GM19395 (cell line): ENCODE data around the gene TMEM205.
"Not testable (repeated sequence)": the region's sequence is repeated elsewhere in the genome, so short reads cannot be mapped to it uniquely, and the experiment has no call there.

Experiments
- ATAC-seq: cut with Tn5 transposase; IDR thresholded peaks from one replicate; pipeline ENCODE4 v1.9.1; 2021; ENCODE audit warnings: mild to moderate bottlenecking, moderate library complexity; ENCODE audit not compliant: unreplicated experiment

TMEM205 gene

DNA sequence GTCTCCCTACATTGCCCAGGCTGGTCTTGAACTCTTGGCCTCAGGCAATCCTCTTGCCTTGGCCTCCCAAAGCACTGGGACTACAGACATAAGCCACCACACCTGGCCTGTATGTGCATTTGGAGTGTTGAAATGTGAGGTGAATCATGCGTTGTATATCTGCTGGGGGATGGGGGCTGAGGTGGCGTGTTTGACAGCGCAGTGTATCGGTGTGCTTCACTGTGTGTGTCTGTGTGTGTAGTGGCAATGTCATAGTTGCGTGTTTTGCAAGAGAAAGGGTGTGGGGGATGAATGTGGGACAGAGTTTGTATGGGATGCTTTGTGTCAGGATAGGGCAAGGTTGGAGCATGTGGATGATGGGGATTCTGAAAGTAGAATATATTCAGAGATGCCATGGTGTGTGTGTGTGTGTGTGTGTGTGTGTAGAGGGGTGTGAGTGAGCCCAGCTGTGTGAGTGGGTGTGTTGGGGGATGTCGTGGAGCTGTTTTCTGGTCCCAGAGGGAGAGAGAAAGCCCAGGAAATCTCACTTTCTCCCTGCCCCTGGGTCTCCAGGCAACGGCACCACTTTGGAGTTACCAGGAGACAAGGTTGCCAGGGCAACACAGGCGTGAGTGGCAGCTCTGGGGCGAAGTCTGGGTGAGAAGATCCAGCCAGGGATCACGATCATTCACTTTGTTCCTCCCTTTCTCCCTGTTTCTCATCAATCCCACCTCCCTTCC, 27.3 kb upstream of the TMEM205 start:
- no peak for ATAC-seq

DNA sequence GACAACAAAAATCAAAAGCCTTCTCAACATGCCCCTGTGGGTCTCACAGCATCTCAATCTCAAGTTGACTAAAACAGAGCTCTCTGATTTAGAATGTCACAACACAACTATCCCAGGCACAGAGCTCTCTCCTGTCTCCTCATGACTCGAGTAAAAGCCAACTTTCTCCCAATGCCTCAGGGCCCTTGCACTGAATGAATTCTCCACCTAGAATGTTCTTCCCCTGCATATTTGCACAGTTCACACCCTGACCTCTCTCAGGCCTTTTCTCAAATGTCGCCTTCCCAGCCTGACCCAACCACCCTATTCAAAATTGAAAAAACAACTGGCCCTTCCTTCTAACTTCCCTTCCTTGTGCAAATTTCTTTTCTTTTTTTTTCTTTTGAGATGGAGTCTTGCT, 24.7 kb upstream of the TMEM205 start:
- no peak for ATAC-seq

DNA sequence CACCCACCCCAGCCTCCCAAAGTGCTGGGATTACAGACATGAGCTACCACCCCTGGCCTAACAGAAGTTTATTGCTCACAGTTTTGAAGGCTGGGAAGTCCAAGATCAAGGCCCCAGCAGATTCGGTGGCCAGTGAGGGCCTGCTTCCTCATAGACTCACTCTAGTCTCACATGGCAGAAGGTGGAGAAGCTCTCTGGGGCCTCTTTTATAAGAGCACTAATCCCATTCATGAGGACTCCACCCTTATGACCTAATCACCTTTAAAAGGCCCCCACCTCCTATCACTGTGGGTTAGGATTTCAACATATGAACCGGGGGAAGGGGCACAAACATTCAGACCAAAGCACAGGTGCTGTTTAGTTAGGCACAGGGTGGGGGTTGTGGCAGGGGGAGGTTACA, 21.5 kb upstream of the TMEM205 start:
- no peak for ATAC-seq

DNA sequence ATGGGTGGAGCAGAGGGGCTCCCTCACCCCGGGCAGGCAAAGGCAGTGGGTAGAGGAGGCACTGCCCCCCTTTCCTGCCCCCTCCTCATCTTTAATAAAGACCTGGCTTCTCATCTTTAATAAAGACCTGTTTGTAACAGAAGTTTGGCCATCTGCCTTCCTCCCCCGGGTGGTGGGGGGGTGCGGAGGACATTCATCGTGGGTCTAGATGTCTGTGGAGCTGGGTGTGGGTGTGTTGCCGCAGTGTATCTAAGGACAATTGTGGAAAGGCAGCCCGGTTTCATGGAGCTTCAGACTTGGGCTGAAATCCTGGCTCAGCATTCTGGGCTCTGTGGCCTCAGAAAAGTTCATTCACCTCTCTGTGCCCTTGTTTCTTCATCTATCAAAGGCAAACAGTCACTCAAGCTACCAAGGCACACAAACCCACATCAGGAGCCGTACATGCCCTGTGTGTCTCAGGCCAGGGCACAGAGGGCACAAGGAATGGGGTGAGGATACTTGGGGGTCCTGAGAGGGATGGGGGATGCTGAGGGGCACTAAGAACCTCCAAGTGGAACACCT, 19.6 kb upstream of the TMEM205 start:
- no peak for ATAC-seq

DNA sequence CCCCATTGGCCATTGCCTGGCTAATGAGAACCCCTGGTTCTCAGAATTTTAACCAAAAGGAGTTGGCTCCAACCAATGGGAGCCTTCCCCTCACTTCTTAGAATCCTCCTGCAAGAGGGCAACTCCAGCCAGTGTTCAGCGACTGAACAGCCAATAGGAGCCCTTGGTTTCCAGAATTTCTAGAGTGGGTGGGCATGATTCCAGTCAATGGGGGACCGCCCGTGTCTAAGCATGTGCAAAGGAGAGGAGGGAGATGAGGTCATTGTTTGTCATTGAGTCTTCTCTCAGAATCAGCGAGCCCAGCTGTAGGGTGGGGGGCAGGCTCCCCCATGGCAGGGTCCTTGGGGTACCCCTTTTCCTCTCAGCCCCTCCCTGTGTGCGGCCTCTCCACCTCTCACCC, 18.9 kb upstream of the TMEM205 start:
- no peak for ATAC-seq

DNA sequence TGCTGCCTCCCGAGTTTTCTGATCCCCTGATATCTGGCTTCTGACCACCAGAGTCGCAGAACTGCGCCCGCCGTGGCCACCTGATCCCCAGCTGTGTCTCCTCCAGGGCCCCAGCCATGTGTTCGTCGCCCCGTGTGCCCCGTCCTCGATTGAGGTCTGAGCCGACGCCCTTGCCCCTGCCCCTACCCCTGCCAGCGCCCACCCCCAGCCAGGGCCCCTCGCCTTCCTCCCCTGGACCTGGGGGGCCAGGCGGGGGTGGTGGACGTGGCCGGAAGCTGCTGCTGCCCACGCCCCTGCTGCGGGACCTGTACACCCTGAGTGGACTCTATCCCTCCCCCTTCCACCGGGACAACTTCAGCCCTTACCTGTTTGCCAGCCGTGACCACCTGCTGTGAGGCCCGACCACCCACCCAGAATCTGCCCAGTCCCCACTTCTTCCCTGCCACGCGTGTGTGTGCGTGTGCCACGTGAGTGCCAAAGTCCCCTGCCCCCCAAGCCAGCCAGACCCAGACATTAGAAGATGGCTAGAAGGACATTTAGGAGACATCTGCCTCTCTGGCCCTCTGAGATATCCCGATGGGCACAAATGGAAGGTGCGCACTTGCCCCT, 18.3 kb upstream of the TMEM205 start:
- ATAC-seq = no peak

DNA sequence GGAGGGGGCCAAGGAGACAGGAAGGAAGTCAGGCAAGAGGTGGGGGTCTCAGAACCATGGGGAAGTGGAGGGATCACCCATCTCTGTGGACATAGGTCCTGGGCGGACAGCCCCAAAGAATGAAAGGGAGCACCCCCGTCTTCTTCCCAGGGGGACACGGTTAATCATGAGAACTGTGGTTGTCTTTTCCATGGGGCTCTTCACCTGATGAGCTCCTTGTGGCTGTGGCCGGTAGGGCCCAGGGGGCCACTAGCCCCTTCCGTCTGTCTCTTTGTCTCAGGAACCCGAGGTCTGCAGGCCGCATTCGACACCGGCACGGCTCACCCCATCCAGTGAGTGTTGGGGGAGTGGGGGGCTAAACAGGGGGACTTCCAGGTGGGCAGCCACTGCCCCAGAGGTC, 17.8 kb upstream of the TMEM205 start:
- no peak for ATAC-seq

DNA sequence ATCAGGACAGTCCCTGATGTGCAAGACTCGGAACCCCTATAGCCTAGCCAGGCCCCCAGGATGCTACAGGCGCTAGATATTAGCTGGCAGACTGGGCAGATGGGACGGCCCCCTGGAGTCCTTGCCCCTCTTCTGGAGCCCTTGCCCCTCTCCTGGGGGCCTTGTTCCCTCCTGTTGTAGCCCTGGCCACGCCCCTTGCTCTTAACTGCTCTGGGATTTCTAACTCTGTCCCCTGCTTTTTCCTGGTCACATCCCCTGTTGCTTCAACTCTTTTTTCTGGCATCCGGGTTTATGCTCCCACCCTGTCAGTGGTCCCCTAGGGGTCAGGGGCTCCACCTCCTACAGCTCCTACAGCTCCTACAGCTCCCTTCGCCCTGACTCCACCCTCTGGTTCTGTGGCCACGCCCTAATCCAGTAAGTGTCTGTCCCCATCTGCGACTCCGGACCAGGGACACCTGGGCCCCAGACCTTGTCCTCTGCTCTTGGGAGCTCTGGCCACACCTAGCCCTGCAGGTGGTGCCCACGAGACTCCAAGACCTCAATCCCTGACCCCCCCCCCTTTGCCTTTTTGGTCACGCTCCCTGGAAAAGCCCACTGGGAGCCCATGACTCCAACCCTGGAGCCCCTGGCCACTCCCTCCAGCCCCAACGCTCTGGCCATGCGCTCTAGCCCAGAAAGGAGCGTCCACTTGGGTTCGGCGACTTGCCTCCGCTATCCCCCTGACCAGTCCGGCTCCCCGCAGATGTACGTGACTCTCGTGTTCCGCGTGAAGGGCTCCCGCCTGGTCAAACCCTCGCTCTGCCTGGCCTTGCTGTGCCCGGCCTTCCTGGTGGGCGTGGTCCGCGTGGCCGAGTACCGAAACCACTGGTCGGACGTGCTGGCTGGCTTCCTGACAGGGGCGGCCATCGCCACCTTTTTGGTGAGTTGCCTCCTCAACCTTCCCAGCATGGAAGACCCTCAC, 16.0 kb upstream of the TMEM205 start:
- ATAC-seq = no peak

DNA sequence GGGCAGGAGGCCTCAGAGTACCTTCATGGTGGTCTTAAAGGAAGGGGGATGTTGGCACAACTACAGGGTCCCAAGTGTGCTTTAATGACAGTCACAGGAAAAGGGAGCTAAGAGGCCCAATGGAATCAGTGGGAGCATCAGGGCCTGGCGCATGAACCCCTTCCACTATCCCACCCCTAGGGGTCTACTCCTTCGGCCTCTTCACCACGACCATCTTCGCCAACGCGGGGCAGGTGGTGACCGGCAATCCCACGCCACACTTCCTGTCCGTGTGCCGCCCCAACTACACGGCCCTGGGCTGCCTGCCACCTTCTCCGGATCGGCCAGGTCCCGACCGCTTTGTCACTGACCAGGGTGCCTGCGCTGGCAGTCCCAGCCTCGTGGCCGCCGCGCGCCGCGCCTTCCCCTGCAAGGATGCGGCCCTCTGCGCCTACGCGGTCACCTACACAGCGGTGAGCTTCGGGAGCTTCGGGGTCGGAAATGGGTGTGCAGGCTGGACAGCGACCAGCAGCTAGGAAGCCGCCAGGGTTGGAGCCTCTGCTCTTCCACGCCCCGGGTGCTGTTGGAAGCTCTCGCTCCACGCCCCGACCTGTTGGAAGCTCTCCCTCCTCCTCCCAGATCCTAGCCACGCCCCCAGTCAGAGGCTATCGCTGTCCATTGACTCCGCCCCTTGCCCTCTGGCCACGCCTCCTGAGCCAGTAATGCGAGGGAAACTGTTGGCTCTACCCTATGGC, 15.1 kb upstream of the TMEM205 start:
- no peak for ATAC-seq

DNA sequence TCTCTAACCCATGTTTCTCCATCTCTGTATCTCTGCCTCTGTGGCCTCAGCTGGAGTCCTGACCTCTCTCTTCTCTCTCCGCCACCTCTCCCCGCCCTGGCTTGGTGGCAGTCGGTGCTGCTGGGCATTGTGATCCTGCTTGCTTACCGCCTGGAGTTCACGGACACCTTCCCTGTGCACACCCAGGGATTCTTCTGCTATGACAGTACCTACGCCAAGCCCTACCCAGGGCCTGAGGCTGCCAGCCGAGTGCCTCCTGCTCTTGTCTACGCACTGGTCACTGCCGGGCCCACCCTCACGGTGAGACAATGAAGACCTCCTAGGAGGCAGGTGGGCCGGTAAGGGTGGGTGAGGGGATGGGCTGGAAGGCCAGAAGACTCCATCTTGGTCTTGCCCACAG, 13.4 kb upstream of the TMEM205 start:
- ATAC-seq = no peak

DNA sequence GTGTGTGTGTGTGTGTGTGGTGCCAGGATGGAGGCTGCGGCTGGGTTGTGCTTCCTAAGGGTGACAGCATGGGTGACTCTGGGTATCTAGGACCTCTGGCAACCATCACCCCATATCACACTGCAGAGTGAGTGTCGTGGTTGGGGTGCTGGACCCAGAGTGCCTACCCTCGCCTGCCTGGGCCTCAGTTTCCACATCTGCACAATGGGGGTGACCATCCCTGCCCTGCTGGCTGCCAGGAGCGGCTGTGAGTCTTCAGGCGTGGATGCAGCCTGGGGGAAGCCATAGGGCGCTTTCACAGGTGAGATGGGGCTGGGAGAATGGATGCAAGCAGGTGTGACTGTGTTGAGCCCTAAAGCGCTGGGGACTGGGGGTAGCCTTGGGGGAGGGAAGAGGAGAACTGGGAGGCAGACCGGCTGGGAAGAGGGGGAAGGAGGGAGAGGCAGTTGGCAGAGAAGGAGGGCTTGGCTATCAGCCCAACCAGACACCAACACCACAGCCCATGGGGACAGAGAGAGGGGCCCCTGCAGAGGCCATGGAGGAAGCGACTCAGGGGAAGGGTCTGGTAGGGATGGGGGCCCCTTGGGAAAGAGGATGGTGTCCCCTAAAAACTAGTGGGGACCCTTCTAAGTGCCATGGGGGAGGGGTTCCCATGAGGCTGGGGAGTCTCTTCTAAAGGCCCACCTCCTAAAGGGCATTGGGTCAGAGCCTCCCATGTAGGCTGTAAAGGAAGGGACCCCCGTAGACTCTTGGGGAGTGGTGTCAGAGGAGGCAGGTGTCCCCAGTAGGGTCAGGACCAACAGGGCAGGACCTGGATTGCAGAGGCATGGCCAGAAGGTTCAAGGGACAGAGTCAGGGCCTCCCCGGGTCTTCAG, 10.8 kb upstream of the TMEM205 start:
- ATAC-seq = no peak

DNA sequence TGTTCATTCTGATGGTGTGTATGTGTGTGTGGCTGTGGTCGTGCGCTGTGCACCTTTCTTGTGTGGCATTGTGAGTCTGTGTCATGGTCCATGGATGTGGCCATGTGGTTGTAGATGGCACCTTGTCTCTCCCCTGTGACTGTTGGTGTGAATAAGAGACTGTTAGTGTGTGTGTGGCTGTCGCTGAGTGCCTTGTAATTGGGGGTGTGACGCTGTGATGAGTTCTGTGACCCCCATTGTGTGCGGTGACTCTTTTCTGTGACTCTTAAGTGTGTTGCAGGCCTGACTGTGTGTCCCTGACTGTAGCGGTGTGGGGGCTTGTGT, 10.0 kb upstream of the TMEM205 start:
- ATAC-seq = no peak

DNA sequence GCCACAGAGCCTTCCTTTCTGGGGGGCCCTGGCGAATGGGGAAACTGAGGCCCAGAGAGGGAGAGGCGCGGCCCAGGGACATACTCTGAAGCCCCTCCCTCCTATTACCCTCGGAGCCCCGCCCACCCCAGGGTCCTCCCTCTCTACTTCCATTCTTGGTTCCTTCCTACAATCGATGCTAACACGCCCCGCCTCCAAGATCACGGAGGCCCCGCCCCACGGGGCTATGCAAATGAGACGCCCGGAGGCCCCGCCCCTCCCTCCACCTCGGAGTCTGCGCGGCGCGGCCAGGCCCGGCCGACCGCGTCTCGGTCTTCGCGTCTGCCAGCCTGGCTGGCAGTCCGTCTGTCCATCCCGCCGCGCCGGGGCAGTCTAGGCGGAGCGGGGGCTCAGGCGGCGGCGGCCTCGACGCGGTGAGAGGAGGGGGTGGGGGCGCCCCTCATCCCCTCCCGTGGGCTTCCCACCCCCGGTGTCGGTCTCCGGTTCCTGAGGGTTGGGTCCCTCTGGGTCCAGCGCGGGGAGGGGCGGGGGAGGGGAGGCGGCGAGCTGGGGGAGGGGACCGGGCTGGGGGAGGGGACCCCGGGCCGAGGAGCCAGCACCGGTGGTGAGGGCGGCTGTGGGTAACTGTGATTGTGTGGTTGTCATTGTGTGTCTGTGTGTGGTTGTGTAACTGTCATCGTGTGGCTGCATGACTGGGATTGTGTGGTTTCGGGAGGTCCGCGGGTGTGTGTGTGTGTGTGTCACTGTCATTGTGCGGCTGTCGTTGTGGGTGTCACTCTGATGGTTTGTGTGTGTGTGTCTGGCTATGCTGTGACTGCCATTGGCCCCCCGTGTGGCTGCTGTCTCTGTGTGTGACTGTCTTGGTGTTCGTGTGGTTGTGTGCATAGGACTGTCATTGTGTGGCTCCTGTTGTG, 9.3 kb upstream of the TMEM205 start, which contains the start of gene PLPPR2:
Gene PLPPR2 (plus strand): TSS at position 273 of the 914 bp plus-strand sequence. CDS start 2,242 bp downstream, outside the sequence.
- ATAC-seq = no peak

DNA sequence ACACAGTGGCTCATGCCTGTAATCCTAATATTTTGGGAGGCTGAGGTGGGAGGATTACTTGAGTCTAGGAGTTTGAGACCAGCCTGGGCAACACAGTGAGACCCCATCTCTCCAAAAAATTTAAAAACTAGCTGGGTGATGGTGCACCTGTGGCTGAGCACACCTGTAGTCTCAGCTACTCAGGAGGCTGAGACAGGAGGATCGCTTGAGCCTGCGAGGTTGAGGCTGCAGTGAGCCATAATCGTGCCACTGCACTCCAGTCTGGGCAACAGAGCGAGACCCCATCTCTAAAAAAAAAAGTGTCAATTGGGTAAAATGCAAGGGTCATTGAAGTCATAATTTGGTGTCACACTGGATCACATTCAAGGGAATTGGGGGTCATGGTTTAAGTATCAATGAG, 8.0 kb upstream of the TMEM205 start:
- ATAC-seq = not testable (repeated sequence)

DNA sequence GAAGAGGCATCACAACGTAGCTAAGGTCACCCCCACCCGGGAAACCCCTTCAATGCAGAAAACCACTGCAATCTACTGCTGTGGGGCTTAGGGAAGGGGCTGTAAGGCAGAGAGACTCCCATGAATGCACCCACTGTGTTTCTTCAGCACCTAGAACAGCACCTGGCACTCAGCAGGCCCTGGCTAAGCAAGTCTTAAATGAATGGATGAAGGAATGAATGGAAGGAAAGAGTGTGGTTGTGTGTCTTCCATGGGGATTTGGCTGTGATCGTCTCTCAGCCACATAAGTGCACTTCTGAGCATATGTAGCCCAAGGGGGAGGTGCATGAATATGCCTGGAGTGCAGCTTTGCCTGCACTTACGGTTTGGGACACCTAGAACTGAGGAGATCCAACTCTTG, 3.1 kb upstream of the TMEM205 start:
- no peak for ATAC-seq

DNA sequence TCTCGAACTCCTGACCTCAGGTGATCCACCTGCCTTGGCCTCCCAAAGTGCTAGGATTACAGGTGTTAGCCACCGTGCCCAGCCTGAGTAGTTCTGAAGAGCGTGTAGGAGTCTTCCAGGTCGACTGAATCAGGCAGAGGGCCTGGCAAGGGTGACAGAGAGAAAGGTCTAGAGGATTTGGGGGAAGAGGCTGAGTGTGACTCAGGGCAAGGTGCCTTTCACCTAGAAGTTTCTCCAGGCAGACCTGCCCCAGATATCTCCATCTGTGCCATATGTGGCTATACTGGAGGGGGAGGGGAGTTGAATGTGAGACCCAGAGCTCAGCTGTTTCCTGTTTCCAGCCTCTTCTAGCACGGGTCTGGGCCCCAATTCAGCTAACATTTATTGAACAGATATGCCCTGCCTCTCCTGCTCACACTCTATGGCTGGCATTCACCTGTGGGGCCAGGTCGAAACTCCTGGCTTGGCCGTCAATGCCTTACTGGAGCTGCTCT, 1.5 kb upstream of the TMEM205 start:
- no peak for ATAC-seq

DNA sequence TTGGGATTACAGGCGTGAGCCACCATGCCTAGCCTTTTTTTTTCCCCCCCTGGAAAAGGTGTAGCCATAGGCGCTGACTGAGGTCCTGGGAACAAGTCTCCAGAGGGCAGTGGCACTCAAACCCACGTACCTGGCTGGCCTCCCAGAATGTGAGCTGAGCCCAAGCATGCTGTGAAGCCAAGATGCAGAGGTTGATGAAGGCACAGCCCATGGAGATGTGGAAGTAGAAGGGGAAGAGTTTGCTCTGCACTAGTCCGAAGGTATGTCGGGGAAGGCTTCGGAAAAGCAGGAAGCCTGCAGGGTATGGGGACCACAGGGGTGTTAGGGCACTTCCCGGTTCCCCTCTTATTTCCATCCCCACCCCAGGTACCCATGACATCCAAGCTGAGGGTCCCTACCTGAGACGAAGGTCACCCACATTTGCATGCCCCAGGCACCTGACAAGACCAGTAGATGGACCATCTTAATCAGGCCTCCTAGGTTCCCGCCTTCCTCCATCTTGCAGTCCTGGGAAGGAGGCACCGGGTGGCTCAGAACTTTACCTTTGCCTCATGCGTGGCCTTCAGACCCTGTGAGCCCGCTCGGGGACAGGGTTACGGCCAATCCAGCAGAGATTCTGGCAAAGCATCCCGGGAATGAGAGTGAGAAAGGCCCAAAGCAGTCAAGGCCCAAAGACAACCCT, 805 bp downstream of the TMEM205 start:
- no peak for ATAC-seq

DNA sequence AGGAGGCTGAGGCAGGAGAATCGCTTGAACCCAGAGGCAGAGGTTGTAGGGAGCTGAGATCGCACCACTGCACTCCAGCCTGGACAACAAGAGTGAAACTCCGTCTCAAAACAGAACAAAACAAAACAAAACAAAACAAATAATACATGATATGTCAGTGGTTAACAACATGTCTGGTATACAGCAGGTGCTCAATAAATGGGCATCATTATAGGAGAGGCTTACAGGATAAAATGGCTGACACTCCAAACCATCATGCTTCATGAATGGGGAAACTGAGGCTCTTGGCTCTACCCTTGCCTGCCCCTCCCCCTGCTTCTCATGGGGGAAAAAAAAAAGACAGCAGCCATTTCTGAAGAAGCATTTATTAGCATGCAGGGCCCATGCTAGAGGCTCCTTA, 3.6 kb downstream of the TMEM205 start:
- no peak for ATAC-seq
